ENCODE results near the gene RBMX. TPM values are rescaled to one million over a fixed set of nuclear protein-coding genes. Genes with fewer than 3 reads are reported as not detected.
"Not testable (repeated sequence)": the region's sequence is repeated elsewhere in the genome, so short reads cannot be mapped to it uniquely, and the experiment has no call there.

The RBMX gene
- total RNA-seq, 1 donor from 2014 or later: 267 TPM

DNA sequence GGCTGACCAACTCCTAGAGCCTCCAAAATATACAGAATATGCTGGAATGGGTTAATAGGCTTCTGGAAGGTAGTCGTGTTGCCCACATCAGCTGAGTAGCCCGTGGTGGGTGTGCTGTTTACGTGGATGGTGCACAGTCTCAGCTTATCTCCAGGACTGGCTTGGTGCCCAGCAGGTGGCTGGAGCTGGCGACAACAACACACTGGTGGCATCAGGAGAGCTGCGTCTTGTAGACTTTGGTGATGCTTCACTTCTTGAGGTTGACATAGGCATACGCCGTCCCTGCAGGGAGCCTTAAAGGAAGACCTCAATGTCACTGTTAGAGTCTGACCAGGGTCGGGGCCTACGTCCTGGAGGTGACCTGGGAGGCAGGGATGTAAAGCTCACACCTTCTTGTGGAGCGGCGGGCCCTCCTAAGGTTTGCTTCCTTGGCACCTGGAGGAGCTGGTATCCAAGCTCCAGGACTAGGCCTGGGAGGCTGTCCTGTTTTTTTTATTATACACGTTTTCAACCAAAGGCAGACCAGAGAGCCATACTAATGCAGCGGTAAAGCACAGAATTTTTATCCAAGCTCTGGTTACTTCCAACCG is 26.5 kb upstream of the RBMX start:
- H3K27me3 Mint-ChIP-seq (ENCODE audit: unreplicated experiment): no peaks in the 10 kb centered on the region
- H3K27ac Mint-ChIP-seq (ENCODE audit: unreplicated experiment): no peak overlapping the region
- no peaks in the 10 kb centered on the region for H3K9me3 Mint-ChIP-seq (ENCODE audit: unreplicated experiment)
- H3K4me1 Mint-ChIP-seq (ENCODE audit: unreplicated experiment): no peaks in the 10 kb centered on the region
- H3K4me3 Mint-ChIP-seq (ENCODE audit: unreplicated experiment): no peak overlapping the region
- TF ChIP-seq CTCF (IDR thresholded peaks at IDR 0.05; ENCODE audit: unreplicated experiment): no peak
- no peaks in the 10 kb centered on the region for H3K36me3 Mint-ChIP-seq (ENCODE audit: low read depth, unreplicated experiment)
- DNase-seq (ENCODE audit: low spot score): no peak

- not testable (repeated sequence) for DNase-seq (ENCODE audit: low spot score); H3K9me3 Mint-ChIP-seq (ENCODE audit: unreplicated experiment); H3K27me3 Mint-ChIP-seq (ENCODE audit: unreplicated experiment); H3K36me3 Mint-ChIP-seq (ENCODE audit: low read depth, unreplicated experiment); H3K4me1 Mint-ChIP-seq (ENCODE audit: unreplicated experiment); H3K4me3 Mint-ChIP-seq (ENCODE audit: unreplicated experiment); H3K27ac Mint-ChIP-seq (ENCODE audit: unreplicated experiment)
Measured at GRCh38 chrX:136904067-136904466, 23.5 kb upstream of the RBMX start.

DNA sequence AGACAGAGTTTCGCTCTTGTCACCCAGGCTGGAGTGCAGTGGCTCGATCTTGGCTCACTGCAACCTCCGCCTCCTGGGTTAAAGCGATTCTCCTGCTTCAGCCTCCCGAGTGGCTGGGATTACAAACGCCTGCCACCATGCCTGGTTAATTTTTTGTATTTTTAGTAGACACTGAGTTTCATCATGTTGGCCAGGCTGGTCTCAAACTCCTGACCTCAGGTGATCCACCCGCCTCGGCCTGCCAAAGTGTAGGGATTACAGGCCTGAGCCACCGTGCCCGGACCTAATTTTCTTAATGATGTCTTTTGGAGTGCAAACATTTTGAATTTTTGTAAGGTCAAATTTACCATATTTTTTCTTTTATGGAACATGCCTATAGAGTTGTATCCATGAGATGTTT is 19.5 kb upstream of the RBMX start:
- H3K27me3 Mint-ChIP-seq (ENCODE audit: unreplicated experiment); H3K4me3 Mint-ChIP-seq (ENCODE audit: unreplicated experiment); H3K4me1 Mint-ChIP-seq (ENCODE audit: unreplicated experiment); H3K36me3 Mint-ChIP-seq (ENCODE audit: low read depth, unreplicated experiment); H3K27ac Mint-ChIP-seq (ENCODE audit: unreplicated experiment); H3K9me3 Mint-ChIP-seq (ENCODE audit: unreplicated experiment); DNase-seq (ENCODE audit: low spot score): not testable (repeated sequence)

- H3K36me3 Mint-ChIP-seq (ENCODE audit: low read depth, unreplicated experiment): no peaks in the 10 kb centered on the region
- H3K4me3 Mint-ChIP-seq (ENCODE audit: unreplicated experiment): no peak overlapping the region
- H3K9me3 Mint-ChIP-seq (ENCODE audit: unreplicated experiment): no peaks in the 10 kb centered on the region
- no peak for DNase-seq (ENCODE audit: low spot score)
- H3K27me3 Mint-ChIP-seq (ENCODE audit: unreplicated experiment): no peaks in the 10 kb centered on the region
- no peak for TF ChIP-seq CTCF (IDR thresholded peaks at IDR 0.05; ENCODE audit: unreplicated experiment)
- H3K4me1 Mint-ChIP-seq (ENCODE audit: unreplicated experiment): peaks cover 4% of the 10 kb centered on the region
- peak overlapping the region; percentile 85 for H3K27ac Mint-ChIP-seq (ENCODE audit: unreplicated experiment)
Measured at GRCh38 chrX:136899221-136899620, 18.7 kb upstream of the RBMX start.

DNA sequence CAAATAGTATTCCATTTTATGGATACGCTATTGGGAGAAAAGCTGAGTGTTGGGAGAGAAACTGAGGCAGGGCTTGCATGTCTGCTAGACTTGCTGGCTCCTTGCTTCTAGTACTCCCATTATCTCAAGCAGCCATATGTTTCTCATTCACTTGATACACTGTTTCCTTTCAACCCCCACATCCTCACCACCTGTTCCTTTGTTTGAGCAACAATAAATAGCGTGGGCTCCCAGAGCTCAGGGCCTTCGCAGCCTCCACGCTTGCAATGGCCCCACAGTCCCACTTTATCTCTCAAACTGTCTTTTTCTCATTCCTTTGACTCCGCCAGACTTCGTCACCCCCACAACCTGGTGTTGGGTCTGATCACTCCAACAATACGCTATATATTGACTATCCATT is 18.2 kb upstream of the RBMX start:
- not testable (repeated sequence) for H3K36me3 Mint-ChIP-seq (ENCODE audit: low read depth, unreplicated experiment); H3K27me3 Mint-ChIP-seq (ENCODE audit: unreplicated experiment); H3K9me3 Mint-ChIP-seq (ENCODE audit: unreplicated experiment); H3K4me3 Mint-ChIP-seq (ENCODE audit: unreplicated experiment); H3K4me1 Mint-ChIP-seq (ENCODE audit: unreplicated experiment)
- DNase-seq (ENCODE audit: low spot score): peak; percentile 17
- peak overlapping the region; percentile 85 for H3K27ac Mint-ChIP-seq (ENCODE audit: unreplicated experiment)

DNA sequence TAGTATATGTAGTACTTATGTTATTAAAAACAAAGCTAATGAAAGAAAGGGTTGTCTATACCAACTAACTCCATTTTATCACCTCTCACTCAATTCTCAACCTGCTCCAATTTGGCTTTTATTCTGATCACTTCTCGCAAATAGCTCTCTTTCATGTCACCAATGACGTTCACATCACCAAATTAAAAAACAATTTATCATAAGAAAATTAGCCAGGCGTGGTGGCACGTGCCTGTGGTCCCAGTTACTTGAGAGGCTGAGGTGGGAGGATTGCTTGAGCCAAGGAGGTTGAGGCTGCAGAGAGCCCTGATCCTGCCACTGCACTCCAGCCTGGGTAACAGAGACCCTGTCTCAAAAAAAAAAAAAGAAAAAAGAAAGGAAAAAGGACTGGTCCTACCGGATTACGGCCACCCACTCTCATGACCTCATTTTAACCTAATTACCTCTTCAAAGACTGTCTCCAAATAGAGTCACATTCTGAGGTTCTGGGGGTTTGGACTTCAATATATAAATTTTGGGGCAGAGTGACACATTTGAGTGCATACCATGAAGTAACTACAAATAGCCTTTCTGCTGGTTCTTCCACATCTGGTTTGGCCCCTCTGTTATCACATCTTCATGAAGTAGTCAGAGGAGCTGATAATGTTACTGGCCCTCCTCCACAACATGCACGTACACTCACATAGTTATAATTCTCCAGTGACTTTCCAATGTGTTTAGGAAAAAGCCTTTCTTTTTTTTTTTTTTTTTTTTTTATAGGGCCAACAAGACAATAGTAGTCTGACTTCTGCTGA is 15.8 kb upstream of the RBMX start:
- Mint-ChIP-seq H3K9me3 (ENCODE audit: unreplicated experiment) (no peaks in the 10 kb centered on the region), H3K27ac (ENCODE audit: unreplicated experiment) (no peak overlapping the region), H3K4me3 (ENCODE audit: unreplicated experiment) (no peak overlapping the region), H3K36me3 (ENCODE audit: low read depth, unreplicated experiment) (no peaks in the 10 kb centered on the region), H3K27me3 (ENCODE audit: unreplicated experiment) (no peaks in the 10 kb centered on the region), H3K4me1 (ENCODE audit: unreplicated experiment) (peaks cover 4% of the 10 kb centered on the region)
- TF ChIP-seq CTCF (IDR thresholded peaks at IDR 0.05; ENCODE audit: unreplicated experiment): no peak
- no peak for DNase-seq (ENCODE audit: low spot score)
